Measurements from ENCODE around the gene KIAA0930. TPM values are rescaled to one million over a fixed set of nuclear protein-coding genes. Genes with fewer than 3 reads are reported as not detected.

Gene KIAA0930
- total RNA-seq, 2 donors from 2014 or later: 29.1 to 55.1 TPM

DNA sequence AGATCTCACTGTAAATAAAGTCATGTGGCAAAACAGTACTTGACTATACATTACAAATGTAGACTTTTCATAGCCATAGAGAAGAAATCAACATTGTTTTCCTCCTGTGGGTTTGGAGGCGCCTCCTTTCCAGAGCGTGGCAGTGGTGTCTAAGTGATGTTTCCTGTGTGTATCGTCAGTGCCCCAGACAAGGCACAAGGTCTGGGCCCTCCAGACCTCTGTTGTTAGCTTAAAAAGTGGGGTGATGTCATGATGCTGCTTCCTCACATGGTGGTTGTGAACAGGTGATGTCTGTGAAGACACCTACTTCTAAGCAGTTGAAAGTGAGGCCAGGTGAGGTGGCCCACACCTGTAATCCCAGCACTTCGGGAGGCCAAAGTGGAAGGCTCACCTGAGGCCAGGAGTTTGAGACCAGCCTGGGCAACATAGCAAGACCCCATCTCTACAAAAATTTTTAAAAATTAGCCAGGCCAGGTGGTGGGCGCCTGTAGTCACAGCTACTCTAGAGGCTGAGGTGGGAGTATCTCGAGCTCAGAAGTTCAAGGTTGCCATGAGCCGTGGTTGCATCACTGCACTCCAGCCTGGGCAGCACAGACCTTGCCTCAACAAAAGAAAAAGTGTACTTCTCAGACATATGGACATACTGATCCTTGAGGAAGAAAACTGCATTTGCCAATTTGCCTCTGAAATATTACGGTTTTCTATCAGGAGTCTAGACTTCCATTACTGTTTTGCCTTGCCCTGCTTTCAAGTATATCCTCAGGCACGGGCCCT lies 61.2 kb downstream of the KIAA0930 start:
- intact Hi-C loops (cut with DNase I): no loop called here
- no peak overlapping the region for H3K4me3 ChIP-seq
- TF ChIP-seq, protein P1, sequence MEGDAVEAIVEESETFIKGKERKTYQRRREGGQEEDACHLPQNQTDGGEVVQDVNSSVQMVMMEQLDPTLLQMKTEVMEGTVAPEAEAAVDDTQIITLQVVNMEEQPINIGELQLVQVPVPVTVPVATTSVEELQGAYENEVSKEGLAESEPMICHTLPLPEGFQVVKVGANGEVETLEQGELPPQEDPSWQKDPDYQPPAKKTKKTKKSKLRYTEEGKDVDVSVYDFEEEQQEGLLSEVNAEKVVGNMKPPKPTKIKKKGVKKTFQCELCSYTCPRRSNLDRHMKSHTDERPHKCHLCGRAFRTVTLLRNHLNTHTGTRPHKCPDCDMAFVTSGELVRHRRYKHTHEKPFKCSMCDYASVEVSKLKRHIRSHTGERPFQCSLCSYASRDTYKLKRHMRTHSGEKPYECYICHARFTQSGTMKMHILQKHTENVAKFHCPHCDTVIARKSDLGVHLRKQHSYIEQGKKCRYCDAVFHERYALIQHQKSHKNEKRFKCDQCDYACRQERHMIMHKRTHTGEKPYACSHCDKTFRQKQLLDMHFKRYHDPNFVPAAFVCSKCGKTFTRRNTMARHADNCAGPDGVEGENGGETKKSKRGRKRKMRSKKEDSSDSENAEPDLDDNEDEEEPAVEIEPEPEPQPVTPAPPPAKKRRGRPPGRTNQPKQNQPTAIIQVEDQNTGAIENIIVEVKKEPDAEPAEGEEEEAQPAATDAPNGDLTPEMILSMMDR (IDR thresholded peaks at IDR 0.05): no peak
- H3K27ac ChIP-seq: no peak overlapping the region
- DNase-seq (ENCODE audit: low spot score): no peak
- WGBS: 92% methylated on average over 9 of the region's 9 CpGs
- H3K36me3 ChIP-seq: peaks cover 0 to 7% of the 10 kb centered on the region in 2 donors
- H3K4me1 ChIP-seq (replicated peaks): no peaks in the 10 kb centered on the region
- no peaks in the 10 kb centered on the region for H3K9me3 ChIP-seq
- no peaks in the 10 kb centered on the region for H3K27me3 ChIP-seq (replicated peaks; ENCODE audit: insufficient read depth)

DNA sequence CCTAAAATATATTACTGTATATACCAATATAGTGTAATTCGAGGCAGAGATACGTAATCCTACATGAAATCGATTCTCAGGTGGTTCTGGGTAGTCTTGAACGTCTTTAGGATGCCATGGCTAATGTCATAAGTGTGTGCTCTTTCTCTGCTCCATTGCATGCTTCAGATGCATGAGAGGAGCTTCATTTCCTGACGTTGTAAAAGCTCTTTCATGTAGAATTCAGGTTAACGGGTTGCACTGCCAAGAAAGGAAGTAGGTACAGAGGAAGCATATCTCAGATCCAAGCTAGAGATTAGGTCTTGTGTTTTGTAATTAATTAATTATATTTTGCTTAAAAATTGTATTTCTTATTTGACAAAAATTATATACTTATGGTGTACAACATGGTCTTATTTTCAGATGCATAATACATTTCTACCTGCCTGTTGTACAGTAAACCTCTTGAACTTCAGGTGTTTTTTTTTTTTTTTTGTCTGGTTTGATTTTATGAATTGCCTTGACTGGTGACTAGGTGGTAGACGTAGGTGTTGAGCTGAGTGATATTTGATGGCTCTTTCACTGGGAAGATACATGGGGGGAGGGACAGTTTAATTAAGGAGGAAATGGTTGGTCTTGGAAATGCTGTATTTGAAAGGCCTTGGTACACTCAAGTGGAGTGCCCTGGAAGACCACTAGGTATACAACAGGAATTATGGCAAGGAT lies 67.7 kb downstream of the KIAA0930 start:
- no peak overlapping the region for H3K27ac ChIP-seq
- TF ChIP-seq POLR2A (IDR thresholded peaks at IDR 0.05): no peak
- TF ChIP-seq, protein P1 (IDR thresholded peaks at IDR 0.05): no peak
- no peak for TF ChIP-seq POLR2AphosphoS5 (IDR thresholded peaks at IDR 0.05)
- H3K36me3 ChIP-seq: peaks cover 4 to 25% of the 10 kb centered on the region in 2 donors
- DNase-seq (ENCODE audit: low spot score): no peak
- no peak overlapping the region for H3K4me3 ChIP-seq
- H3K9me3 ChIP-seq: no peaks in the 10 kb centered on the region
- H3K4me1 ChIP-seq (replicated peaks): no peaks in the 10 kb centered on the region
- WGBS: 77% methylated on average over 7 of the region's 7 CpGs
- intact Hi-C loops (cut with DNase I): no loop called here
- H3K27me3 ChIP-seq (replicated peaks; ENCODE audit: insufficient read depth): no peaks in the 10 kb centered on the region

DNA sequence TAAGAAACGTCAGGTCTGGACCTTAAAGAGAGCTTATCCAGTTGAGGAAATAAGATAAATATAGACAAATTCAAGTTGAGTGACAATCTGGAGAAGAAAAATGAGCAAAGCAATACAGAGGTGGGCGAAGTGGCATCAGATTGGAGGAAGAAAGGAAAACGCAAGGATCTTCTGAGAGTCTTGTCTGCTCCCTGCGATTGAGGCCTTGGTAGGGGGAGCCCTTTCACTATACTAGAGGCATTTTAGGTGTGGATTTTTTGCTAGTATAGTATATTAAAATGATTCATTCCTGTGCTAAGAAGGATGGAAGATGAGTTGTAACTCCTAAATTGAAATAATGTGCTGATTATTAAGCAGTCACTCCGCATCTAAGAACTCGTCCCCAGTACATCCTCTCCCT lies 68.9 kb downstream of the KIAA0930 start:
- no peaks in the 10 kb centered on the region for H3K4me1 ChIP-seq (replicated peaks)
- no peak overlapping the region for H3K27ac ChIP-seq
- DNase-seq (ENCODE audit: low spot score): no peak
- TF ChIP-seq, protein P1 (IDR thresholded peaks at IDR 0.05): no peak
- TF ChIP-seq POLR2A (IDR thresholded peaks at IDR 0.05) (no peak), POLR2AphosphoS5 (IDR thresholded peaks at IDR 0.05) (no peak)
- no peak overlapping the region for H3K4me3 ChIP-seq
- H3K27me3 ChIP-seq (replicated peaks; ENCODE audit: insufficient read depth): no peaks in the 10 kb centered on the region
- no peaks in the 10 kb centered on the region for H3K9me3 ChIP-seq
- 81% methylated on average over 6 of the region's 6 CpGs for WGBS
- intact Hi-C loops (cut with DNase I): no loop called here
- peaks cover 4 to 25% of the 10 kb centered on the region in 2 donors for H3K36me3 ChIP-seq

DNA sequence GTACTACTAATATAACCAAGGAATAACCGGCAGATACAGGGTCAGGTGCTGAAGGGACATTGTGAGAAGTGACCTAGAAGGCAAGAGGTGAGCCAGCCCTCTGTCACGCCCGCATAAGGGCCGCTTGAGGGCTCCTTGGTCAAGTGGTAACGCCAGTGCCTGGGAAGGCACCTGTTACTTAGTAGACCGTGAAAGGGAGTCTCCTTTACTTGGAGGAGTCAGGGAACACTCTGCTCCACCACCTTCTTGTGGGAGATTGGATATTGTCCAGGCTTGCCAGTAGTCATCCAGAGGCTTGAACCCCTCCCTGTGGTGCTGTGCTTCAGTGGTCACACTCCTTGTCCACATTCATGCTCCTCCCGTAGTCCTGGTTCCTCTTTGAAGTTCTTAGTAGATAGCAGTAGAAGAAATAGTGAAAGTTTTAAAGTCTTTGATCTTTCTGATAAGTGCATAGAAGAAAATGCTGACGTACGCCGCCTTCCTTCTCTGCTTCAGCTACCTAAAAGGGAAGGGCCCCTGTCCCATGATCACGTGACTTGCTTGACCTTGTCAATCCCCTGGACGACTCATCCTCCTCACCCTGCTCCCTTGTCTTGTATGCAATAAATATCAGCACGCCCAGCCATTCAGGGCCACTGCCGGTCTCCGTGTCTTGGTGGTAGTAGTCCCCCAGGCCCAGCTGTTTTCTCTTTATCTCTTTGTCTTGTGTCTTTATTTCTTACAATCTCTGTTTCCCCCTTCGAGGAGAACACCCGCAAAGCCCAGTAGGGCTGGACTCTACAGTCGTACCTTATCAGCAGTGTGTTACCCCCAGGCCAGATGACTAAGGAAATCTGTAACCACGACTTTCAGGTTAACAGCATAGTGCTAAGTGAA lies 70.9 kb downstream of the KIAA0930 start:
- H3K4me3 ChIP-seq: no peak overlapping the region
- intact Hi-C loops (cut with DNase I): no loop called here
- no peak for DNase-seq (ENCODE audit: low spot score)
- H3K27ac ChIP-seq: no peak overlapping the region
- WGBS: 80% methylated on average over 19 of the region's 19 CpGs
- TF ChIP-seq POLR2AphosphoS5 (IDR thresholded peaks at IDR 0.05) (no peak), POLR2A (IDR thresholded peaks at IDR 0.05) (no peak)
- TF ChIP-seq, protein P1 (IDR thresholded peaks at IDR 0.05): no peak
- peaks cover 7% of the 10 kb centered on the region for H3K4me1 ChIP-seq (replicated peaks)
- no peaks in the 10 kb centered on the region for H3K27me3 ChIP-seq (replicated peaks; ENCODE audit: insufficient read depth)
- no peaks in the 10 kb centered on the region for H3K9me3 ChIP-seq
- H3K36me3 ChIP-seq: peaks cover 4 to 18% of the 10 kb centered on the region in 2 donors
